GM19324 (cell line): Measurements from ENCODE around the gene MATN1.

Source experiments
- ATAC-seq: cut with Tn5 transposase; IDR thresholded peaks from one replicate; pipeline ENCODE4 v1.9.1; 2021; ENCODE audit warnings: mild to moderate bottlenecking, moderate library complexity; ENCODE audit not compliant: unreplicated experiment, low FRiP score

The MATN1 gene

DNA sequence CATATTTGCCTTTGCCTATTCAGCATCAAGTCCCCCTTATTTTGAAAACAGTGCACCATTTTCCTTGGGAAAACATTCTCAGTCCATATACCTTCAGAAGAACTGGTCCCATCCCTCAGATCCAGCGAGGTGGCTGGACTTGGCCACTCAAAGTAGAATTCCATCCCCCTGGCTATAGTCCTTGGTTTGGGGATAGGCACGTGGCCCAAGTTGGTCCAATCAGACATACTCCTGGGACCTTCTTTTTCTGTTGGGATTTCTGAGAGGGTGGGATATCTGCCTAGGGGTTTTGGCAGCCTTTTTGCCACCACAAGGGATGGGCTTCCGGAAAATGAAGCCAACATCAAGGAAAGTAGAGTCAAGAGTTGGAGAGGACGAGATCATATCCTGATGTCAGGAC lies 10.7 kb upstream of the MATN1 start:
- no peak for ATAC-seq

DNA sequence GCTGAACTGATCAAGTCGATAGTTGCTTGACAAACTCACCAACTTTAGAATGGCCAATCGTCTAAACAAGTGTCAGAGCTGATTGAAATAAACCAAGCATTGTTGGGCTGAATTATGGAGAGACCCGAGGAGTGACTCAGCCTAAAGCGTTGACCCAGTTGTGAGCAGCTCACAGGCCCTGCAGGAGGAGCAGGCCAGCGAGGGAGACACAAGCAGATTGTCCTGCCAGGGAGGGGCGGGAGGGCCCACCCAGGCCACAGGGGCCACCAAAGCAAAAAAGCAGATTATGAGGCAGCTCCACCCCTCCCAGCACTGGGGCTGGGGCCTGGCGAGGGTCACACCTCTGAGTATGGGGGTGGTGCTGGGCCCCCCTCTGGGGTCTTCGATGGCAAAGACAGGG lies 10.1 kb upstream of the MATN1 start:
- ATAC-seq = no peak

DNA sequence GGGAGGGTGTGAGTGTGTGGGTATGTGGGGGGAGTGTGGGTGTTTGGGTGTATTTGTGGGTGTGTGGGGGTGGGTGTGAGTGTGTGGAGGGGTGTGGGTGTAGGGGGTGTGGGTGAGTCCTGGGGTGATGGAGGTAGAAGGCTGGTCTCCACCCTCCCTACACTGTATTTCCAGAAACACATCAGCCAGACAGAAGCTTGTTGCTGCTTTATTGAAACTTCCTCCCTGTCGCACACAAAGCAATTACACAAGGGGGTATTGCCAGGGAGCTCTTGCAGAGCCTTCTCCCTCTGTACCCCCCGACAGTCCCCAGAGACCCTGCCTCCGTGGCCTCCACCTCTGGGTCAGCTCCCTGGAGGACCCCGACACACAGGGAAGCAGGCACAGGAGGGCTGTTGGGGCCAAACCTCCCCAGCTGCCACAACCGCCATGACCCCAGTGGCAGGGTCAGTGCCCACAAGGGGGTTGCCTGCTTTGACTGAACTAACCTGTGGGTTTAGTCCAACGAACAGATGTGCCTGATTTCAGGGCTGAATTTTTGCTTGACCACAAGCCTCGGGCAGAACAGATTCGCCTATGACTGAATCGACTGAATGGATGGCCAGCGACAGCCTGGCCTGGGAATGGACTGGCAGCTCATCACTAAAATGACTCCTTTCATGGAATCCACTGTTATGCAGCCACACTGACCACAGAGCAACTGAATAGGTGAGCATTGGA lies 9.1 kb upstream of the MATN1 start:
- ATAC-seq = no peak

DNA sequence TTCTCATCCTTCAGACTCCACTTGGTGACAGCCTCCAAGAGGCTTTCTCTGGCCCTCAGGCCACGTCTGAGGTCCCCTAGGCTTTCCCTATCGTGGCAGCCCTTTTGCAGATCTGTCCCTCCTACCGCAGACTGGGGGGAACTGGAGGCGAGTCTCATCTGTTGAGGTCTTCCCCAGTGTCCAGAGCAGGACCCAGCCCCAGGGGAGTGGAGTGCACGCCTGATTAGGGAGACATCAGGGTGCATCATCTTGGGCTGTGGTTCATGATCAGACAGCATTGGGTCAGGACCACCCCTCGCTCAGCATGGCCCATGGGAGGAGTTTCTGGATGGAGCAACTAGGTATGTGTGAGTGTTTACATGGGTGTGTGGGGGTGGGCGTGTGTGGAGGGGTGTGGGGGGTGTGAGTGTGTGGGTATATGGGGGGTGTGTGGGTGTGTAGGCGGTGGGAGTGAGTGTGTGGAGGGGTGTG lies 8.5 kb upstream of the MATN1 start:
- ATAC-seq = no peak

DNA sequence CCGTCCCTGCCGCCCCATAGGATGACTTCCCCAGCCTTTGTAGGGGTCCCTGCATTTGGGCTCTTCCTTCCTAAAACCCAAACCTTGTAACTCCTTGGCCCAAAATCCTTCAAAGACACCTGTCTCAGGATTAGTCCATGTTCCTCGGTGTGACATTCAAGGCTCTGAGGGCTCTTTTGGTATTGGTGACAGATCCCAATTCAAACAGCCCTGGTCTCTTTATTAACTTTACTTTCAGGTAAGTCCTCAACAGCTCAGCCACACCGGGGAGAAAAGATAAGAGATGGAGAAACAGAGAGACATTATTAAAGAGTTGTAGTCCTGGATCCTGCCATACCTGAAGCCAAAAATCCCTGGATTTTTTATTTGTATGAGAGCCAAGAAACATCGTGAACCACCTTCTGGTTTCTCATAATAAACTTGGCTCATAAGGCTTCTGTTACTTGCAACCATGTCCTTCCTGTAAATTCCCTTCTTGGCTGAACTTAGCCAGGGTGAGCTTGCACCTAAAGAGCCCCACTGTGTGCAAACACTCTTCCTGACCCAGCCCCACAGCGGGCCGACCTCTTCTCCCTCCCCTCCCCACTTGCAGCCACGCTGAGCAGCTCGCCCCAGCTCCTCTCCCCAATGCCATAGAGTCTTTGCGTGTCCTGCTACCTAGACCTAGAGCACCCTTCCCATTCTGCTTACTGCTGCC lies 7.9 kb upstream of the MATN1 start:
- no peak for ATAC-seq

DNA sequence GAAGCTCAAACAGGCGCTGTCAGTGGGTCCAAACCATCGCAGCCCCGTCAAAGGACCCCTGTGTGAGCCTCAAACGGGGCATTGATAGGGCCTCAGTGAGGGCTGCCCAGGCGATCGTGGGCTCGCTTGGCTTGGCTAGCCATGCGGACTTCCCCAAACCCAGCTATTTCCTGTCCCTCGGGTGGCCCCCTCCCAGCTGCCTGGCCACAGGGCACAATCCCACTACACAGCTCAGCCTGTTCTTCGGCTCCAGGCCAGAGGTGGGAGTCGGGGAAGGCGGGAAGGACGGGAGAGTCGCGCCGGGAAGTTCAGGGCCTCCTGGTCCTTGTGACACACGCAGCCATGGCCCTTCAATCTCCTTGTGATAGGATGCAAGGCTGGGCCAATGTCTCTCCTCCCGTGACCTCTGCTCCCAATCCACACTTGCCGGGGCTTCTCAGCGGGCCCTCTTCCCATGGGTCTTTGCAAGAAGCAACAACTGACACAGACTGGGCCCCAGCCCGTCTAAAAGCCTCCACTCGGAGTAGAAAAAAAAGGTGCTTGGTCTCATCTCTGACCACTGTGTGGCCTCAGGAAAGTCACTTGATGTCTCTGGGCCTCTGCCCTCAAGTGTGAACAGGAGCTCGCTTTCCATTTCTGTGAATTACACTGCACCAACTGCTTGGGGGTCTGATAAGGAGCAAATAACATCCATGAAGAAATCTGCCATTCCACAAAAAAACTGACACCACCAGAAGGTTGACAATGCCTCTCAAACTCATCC lies 7.1 kb upstream of the MATN1 start:
- ATAC-seq = no peak

DNA sequence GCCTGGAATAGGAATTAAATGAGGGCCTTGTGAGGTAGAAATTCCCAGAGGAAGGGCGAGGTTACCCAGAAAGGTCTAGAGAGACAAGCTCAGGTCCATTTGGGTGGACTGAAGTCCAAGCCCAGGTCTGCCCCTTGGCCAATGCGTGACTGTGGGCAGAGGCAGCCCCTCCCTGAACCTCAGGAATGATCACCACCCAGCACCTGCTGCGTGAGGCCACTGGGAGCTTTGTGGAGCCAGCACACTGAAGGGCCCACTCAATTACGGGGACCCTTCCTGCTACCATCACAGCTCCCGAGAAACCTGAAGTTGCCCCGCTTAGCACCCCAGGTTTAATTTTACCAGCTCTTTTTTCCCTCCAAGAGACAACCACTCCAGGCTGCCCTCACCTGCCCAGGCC lies 6.5 kb upstream of the MATN1 start:
- no peak for ATAC-seq

DNA sequence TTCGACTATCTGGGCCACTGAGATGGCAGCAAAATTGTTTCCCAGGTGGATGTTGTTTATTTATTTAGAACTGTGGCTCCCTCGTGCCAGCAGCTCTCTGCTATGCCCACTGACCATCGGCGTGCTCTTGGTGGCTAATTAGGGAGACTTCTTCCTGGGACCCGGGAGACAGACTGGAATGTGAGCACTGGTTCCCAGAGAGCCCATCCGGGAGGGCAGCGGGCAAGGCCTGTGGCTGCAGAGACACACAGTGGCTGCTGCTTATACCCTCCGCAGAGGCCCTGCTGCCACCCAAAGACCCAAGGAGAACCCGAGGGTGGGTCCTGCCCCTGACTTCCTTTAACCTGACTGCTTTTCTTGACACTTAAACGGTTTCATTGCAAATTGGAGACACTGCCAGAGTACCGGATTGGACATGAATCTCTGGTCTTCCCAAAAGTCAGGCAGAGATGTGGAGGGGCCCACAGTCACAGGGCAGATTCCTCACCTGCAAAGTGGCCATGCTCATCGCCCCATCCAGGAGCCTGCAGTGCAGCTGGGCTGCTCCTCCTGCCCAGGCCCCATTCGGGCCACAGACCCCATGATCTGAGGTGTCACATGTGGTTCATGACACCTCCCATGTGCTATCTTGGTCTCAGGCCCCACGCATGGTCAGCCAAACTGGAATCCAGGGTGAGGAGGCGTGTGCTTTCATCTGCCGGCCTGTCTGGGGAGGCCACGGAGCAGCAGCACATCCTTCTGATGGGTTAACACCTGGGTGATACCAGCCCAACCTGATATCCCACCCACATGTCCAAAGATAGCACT lies 5.7 kb upstream of the MATN1 start:
- ATAC-seq = no peak

DNA sequence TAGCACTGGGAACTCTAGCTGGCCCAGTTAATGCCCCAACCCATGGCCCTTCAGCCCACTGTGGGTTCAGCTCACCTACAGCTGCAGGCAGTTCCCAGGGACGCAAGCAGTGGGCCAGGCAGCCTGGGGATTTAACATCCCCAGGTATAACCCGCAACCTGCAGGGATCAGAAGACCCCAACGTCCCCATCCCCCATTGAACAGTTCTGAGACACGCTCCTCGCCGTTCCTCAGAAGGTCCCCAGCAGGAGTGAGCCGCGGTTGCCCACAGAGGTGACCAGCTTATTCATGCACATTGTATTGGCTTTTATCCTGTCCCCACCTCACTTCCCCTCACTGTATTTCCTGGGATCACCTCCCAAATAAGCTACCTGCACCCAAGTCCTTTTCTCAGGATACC lies 5.0 kb upstream of the MATN1 start:
- no peak for ATAC-seq

DNA sequence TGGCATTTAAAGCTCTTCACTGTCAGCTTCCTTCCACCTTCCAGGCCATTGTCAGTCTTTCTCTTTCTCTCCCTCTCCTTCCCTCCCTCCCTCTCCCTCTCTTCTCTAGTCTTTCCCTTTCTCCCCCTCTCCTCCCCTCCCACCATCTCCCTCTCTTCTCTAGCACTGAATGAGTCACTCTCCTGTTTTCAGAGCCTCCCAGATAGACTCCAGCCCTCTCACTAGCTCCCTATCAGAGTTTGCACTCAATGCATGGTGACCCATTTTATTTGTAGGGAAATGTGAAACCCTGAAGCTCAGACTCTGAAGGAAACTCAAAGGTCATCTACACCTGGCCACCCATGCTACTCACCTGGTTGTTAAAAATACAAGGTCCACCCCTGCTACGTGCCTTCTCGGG lies 4.4 kb upstream of the MATN1 start:
- no peak for ATAC-seq

DNA sequence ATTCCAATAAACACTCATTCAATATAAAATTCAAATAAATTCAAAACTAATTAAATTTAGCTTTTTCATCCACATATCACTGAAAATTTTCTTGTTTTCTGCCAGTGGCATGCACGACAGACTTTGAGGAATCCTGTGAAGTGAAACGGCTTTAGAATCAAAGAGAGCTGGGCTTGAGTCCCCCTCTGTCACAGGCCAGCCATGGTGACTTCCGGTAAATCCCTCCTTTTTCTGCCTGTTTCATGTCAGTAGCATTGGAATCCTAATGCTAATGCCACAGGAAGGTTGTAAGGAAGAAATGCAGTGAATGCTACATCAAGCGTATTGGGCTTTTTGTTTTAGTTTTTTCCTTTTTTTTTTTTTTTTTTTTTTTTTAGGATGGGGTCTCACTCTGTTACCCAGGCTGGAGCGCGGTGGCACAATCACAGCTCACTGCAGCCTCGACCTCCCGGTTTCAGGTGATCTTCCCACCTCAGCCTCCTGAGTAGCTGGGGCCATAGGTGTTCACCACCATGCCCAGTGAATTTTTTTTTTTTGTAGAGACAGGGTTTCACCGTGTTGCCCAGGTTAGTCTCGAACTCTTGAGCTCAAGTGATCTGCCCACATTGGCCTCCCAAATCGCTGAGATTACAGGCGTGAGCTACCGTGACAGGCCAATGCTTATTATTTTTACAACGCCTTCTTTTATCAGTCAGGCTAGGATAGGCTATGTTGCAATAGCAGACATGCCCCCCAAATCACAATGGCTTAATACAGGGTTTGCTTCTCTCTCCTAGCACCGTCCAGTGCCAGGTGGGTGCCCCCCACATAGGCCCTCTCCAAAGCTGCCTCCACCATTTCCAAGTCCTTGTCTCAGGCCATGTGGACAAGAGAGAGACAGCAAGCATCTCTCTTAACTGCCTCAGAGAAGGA lies 3.6 kb upstream of the MATN1 start:
- ATAC-seq = no peak

DNA sequence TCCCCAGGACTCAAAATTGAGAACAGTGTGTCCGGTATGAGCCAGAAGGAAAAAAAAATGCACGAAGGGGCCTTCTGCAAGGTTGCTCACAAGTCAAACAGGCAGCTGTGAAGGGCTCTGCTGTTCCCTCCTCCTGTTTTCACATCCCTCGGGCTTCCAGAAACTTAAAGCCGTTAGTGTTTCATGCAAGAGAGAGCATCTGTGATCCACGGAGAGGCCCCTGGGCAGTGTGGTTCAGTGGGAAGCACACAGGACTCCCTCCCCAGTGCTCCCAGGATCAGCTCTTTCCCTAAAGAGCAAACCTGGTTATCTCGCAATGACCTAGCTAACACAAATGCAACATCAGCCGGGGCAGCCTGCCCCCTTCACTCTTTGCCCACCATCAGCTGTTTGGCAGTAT lies 2.9 kb upstream of the MATN1 start:
- no peak for ATAC-seq

DNA sequence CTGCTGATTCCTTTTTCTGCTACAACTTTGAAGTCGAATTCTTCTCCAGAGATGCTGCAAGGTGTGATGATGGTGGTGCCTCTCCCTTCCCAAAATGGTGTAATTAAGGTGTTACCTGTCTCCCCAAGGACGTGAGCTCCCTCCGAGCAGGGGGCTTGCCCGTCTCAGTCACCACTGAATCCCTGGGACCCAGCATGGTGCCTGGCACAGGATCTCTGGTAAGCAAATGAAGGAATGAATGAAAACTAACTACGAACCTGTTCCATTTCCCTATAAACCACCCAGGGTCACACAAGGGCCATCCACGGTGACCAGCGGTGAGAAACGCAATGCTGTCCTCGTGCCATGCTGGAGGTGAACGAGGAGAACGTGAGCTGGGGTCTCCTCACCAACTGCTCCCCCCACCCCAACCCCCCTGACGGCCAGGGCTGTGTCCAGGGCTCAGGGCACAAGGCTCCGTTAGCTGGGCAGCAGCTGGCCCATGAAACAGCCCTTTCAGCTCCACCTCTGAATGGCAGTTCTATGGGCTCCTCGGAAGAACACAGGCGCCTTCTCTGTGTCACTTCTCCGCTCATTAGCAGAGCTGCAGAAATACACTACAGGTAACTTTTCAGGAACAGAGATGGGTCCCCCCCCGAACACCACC lies 2.2 kb upstream of the MATN1 start:
- no peak for ATAC-seq

DNA sequence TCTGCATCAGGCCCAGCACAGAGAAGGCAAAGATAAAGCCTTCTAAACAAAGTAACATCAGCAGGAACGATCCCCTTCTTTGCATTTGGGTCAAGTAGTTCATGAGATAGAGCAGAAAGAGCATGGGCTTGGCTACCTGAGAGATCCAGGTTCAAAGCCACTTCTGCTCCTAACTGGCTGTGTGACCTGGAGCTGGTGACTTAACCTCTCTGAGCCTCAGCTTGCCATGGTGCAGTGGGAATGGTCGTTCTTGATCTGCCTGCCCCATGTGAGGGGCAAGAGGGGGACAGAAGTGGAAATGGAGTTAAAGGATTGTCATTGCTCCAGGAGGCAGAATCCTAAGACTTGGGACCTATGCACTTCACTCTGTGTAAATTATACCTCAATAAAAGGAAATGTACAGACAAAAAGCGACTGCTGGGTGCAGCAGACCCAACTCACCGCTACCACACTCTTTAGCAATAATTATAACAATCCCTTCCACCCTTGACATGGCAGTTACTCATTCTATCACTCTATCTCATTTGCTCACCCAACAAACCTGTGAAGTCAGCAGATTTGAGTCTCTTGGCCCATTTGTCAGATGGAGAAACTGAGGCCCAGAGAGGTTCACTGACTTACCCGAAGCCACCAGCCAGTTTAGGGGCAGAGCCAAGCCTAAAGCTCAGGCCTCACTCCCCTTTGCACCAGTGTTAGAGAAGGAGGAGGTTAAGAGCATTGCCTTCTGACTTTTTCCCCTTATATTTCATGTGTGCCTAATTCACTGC lies 1.5 kb upstream of the MATN1 start:
- ATAC-seq = no peak

DNA sequence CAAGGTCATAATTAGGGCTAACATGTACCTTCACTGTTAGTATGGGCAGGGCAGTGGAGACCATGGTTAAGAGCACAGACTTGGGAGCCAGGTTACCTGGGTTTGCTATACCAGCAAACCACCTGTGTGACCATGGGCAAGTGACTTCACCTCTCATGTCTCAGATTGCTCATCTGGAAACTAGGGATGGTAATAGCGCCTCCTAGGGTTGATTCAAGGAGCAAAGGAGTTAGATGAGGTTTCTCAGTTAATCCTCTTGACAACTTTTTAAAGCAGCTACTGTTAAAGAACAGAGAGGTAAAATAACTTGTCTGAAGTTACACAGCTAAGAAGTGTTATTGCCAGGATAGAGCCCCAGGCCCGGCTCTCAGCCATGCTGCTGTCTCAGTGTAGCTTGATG lies 790 bp upstream of the MATN1 start:
- ATAC-seq = no peak

DNA sequence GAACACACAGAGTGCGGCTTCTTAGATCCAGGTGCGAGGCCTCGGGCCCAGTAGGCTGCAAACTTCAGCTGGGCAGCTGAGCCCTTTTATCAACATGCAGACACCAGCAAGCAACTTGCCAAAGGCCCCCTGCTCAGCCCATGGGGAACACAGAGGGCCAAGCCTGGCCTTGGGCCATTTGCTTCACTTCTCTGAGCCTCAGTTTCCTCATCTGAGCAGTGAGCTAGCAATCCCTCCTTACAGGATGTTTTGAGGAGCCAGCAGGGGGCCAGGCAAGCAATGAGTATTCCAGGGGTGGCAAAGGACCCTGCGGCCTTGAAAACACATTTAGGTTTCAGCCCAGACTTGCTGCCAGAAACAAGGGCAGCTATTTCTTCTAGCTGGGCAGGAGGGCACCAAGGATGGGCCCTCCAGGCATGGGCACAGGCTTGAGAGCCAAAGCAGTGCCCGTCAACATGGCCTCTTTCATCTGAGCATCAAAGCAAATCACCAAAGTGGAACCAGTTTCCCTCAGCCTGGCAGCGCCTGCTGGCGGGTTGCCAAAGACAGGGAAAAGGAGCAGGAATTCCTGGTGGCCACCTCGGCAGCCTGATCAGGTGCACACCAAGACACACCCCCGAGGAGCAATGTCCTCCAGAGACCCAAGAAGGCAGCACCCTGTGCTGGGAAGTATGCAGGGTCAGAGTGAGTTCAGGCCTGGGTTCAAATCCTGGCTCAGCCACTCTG lies 1.4 kb downstream of the MATN1 start:
- ATAC-seq = no peak

DNA sequence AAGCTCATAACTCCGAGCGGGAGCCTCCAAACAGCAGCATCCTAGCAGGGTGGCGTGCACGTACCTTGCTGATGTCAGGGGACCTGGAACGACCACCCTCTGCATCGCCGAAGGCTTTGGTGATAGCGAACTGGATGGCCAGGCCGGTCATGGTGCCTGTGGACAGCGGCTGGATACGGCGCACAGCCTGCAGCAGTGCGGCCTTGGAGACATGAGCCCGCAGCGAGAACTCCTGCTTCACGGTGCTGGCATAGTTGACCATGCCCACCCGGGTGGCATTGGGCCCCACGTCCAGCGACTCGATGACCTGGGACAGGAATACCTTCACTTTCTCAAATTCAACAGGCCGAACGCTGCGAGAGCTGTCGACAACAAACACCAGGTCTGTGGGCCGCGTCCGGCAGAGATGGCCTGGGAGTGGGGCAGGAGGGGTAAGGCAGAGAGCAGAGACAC lies 2.0 kb downstream of the MATN1 start:
- ATAC-seq = no peak
